Nucleus accumbens (tissue), 56 donors: ENCODE data around the gene BTNL9.
"Not testable (repeated sequence)": the region's sequence is repeated elsewhere in the genome, so short reads cannot be mapped to it uniquely, and the experiment has no call there.

ENCODE experiments used
- DNase-seq, 56 donors: peaks; one replicate each; lab custom pipeline; 2025; lab: John Stamatoyannopoulos, UW

Gene BTNL9

GRCh38 chr5:181097383-181097753, 57.3 kb downstream of the BTNL9 start:
- DNase-seq = not testable (repeated sequence)

GRCh38 chr5:181097759-181098491, 57.9 kb downstream of the BTNL9 start:
- DNase-seq = not testable (repeated sequence)

- DNase-seq = no peak
Observed at GRCh38 chr5:181098762-181099601, 58.9 kb downstream of the BTNL9 start.

- DNase-seq = no peak
Observed at GRCh38 chr5:181099602-181100086, 59.6 kb downstream of the BTNL9 start.

GRCh38 chr5:181100121-181100875, 60.2 kb downstream of the BTNL9 start:
- DNase-seq = no peak

- not testable (repeated sequence) for DNase-seq
Observed at GRCh38 chr5:181101030-181101641, 61.1 kb downstream of the BTNL9 start.

- not testable (repeated sequence) for DNase-seq
Observed at GRCh38 chr5:181101930-181102674, 62.0 kb downstream of the BTNL9 start.

GRCh38 chr5:181104259-181104568, 64.1 kb downstream of the BTNL9 start:
- DNase-seq = not testable (repeated sequence)

GRCh38 chr5:181104606-181105390, 64.7 kb downstream of the BTNL9 start:
- not testable (repeated sequence) for DNase-seq

GRCh38 chr5:181105391-181106025, 65.4 kb downstream of the BTNL9 start:
- DNase-seq = no peak

GRCh38 chr5:181107699-181108098, 67.6 kb downstream of the BTNL9 start:
- no peak for DNase-seq

- DNase-seq = no peak
Observed at GRCh38 chr5:181108578-181109165, 68.6 kb downstream of the BTNL9 start.

- DNase-seq = no peak
Observed at GRCh38 chr5:181109489-181110013, 69.5 kb downstream of the BTNL9 start.

GRCh38 chr5:181111010-181111409, 70.9 kb downstream of the BTNL9 start:
- no peak for DNase-seq
